Right hindlimb (tissue), 1 donor: ENCODE measurements around the gene PHF13.
"Not testable (repeated sequence)": the region's sequence is repeated elsewhere in the genome, so short reads cannot be mapped to it uniquely, and the experiment has no call there.

Experiments used
- DNase-seq: peaks from one replicate; pipeline ENCODE4 v3.0.0-alpha.2; 2018

Gene PHF13

GRCh38 chr1:6631058-6631457, 17.5 kb downstream of the PHF13 start:
- no peak for DNase-seq

DNA sequence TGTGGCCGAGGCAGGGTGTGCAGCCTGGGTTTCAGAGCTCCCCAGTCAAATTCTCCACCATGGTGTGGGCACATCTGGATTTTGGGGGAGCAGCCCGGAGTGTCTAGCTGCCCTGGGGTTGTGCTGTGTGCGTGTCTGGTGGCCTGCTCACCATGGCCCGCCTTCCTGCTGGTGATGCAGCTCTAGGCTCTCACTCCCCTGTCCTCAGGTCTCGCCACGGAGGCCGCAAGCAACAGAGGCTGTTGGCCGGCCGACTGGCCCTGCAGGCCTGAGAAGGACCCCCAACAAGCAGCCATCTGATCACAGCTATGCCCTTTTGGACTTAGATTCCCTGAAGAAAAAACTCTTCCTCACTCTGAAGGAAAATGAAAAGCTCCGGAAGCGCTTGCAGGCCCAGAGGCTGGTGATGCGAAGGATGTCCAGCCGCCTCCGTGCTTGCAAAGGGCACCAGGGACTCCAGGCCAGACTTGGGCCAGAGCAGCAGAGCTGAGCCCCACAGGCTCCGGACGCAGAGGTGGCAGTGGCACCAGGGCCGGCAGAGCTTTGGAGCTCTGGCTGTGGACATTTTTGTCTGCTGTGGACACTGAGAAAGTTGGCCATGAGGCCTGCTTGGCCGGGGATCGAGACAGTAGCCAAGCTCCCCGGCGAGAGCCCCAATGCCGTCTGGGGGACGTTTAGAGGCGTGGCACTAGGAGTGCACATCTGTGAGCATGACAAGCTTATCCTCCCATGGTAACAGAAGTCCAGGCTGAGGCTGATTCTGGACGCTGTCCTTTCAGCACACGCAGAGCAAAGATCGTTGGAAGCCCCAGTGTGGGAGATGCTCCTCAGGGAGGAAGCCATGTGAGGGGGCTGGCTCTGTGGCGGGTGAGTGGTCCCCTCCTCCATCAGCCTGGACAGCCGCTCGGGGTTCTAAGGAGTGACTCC, 19.3 kb downstream of the PHF13 start:
- DNase-seq = no peak

DNA sequence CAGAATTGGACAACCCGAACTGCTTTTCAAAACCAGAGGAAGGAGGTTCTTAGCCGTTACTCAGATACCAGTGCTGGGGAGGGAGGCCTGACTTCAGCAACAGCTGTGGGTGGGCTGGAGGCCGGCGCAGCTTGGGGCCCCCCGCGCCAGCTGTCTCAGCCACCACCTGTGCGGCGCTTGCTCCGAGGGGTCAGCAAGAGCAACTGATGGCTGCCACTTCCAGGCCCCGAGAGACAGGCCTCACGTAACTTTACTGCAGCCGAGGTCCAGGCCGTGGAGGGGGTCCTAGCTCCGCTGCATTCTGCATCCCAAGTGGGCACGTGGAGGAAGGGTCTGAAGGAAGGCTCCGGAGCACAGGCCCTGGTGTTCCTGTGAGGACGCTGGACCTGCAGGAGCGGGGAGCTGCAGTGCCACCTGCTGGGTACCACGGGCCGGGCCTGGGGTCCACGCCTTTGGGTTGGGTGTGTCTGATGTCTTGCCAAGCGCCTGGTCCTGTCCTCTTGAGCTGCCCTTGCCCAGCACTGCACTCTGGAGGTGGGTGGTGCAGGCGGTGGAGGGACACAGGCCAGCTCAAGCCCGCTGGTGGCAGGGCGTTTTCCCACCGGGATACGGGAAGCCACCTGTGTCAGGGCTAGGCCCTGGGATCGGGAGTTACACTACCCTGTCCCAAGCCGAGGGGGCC, 21.0 kb downstream of the PHF13 start:
- peak; percentile 72 for DNase-seq

- no peak for DNase-seq
These were observed 21.8 kb downstream of the PHF13 start for GRCh38 chr1:6635161-6635909.

GRCh38 chr1:6635910-6636760, 22.6 kb downstream of the PHF13 start:
- DNase-seq = no peak

GRCh38 chr1:6636778-6637177, 23.2 kb downstream of the PHF13 start:
- not testable (repeated sequence) for DNase-seq

DNA sequence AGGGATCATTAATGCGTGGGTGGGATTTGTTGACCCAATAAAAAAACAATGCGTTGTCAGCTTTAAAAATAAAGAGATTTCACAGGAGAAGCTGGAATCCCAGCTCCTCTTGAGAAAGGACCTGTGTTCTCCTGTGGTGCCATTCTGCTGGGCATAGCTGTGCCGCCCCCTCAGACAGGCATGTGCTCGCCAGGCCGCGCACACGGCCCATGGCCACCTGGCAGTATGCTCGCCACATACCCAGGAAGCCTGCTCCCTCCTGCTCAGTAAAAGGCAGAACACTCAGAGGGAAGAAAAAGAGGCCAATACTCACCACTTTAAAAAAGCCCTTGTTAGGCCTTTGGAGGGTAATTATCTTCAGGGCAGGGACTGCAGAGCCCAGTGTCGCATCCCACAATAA, 24.2 kb downstream of the PHF13 start:
- no peak for DNase-seq

- DNase-seq = peak; percentile 90
These were observed 24.7 kb downstream of the PHF13 start for GRCh38 chr1:6638226-6638625.

DNA sequence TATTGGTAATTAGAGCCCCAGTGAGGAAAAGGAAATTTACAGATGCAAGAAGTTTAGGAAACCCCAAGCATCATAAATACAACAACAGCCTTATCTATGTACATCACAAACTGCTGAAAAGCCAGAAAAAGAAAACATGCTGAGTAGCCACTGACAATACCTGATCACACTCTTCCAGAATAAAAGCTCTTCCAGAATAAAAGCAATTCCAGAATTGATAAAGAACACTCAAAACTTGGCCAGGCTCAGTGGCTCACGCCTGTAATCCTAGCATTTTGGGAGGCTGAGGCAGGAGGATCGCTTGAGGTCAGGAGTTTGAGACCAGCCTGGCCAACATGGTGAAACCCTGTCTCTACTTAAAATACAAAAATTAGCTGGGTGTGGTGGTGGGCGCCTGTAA, 27.3 kb downstream of the PHF13 start:
- not testable (repeated sequence) for DNase-seq

DNA sequence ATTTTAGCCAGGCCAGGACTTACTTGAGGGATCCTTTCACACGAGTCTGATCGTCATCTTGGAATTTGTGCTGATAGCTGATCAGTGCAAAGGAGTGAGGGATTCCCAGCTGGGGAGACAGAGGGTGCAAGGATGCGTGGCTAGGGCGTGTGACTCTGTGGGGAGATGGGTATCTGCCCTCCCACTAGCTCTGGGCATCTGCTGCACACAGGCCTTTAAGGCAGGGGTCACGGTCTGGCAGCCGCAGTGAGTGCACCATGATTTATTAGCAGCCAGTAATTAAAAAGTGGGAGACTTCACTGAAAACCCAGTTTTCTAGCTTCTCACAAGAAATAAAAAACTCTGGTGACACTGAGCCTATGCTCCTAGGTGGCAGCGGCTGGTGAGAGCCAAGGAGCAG, 31.5 kb downstream of the PHF13 start:
- no peak for DNase-seq

DNA sequence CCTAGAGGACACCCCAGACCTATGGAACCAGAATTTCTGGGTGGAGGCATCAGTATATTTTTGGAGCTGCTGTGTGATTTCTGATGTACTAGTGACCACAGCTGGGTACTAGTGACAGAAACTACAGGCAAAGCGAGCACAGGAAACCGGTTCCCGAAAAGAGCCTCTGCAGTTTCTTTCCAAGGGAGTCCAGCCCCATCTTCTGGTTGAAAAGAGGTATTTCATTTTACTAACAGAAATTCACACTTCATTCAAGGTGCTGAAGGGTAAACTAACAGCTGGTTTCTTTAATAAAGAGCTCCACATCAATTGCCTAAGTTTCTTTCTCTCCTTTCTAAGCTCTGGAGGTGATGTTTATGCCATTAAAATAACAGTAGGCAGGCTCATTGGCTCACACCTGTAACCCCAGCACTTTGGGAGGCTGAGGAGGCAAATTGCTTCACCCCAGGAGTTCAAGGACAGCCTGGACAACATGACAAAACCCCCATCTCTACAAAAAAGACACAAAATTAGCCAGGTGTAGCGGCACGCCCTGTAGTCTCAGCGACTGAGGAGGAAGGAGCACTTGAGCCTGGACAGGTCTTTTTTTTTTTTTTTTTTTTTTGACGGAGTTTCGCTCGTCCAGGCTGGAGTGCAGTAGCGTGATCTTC, 33.1 kb downstream of the PHF13 start:
- peak; percentile 44 for DNase-seq

- DNase-seq = no peak
These were observed 35.0 kb downstream of the PHF13 start for GRCh38 chr1:6648556-6648955.

- DNase-seq = no peak
These were observed 38.4 kb downstream of the PHF13 start for GRCh38 chr1:6651909-6652308.

DNA sequence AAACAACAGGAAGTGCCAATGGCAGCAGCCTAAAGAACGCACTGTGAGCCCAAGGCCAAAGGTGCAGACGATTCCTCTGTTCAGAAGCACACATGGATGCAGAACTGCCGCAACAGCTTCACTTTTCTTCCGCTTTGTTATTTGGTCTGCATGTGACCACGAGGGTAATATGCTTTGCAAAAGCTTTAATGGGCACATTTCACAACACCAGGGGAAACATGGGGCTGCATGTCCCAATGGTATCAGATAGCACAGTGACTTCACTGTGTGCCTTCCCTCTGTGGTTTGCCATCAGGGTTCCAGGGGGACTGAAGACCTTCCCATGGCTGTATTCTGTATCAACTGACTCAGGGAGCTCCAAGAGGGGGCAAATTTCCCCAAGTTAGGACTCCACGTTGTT, 39.5 kb downstream of the PHF13 start:
- no peak for DNase-seq

- no peak for DNase-seq
These were observed 40.1 kb downstream of the PHF13 start for GRCh38 chr1:6653436-6654290.

DNA sequence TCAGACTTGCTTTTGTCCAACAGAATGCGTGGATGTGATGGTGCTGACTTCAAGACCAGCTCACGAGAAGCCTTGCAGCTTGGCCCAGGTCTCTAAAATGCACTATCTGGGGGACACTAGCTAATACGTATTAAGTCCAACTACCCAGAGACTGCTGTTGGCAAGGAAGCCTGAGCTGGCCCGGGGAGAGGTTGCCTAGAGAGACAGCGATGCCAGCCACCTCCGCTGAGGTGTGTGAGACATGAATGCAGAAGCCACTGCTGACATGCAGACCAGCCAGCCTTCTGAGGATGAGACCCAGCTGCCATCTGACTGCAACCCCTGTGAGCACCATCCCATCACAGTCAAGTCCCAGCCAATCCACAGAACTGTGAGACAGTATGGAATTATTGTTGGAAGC, 43.6 kb downstream of the PHF13 start:
- DNase-seq = no peak

- DNase-seq = no peak
These were observed 45.0 kb downstream of the PHF13 start for GRCh38 chr1:6658359-6659060.

DNA sequence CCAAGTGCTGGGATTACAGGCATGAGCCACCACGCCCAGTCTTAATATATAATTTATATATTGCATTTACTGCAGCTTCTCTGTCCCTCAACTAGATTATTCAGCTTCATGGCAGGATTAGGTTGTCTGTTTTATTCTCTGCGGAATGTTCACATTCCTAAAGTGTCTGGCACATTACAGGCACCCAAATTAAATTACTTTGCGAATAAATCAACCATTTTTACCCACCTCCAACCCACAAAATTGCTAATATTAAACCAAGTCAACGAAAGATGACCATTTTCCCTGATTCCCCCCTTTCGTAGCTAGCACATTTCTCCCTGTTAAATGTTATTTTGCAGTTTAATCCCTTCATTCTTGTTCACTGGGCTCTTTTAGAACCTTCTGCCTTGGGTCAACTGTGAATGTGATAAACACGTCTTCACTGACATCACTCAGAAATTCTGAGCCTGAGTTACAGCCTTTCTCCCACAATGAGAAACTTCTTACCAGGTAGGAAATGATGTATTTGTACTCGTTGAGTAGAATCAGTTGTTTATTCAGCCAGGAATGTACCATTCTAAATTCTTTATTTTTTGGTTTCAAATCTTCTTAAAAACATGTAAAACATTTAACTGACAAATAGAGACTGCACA, 47.0 kb downstream of the PHF13 start:
- no peak for DNase-seq

DNA sequence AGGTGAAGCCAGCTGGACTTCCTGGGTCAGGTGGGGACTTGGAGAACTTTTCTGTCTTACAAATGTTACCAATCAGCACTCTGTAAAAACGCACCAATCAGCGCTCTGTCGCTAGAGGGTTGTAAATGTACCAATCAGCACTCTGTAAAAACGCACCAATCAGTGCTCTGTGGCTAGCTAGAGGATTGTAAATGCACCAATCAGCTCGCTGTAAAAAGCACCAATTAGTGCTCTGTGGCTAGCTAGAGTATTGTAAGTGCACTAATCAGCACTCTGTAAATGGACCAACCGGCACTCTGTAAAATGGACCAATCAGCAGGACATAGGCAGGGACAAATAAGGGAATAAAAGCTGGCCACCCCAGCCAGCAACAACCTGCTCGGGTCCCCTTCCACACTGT, 48.9 kb downstream of the PHF13 start:
- DNase-seq = not testable (repeated sequence)

DNA sequence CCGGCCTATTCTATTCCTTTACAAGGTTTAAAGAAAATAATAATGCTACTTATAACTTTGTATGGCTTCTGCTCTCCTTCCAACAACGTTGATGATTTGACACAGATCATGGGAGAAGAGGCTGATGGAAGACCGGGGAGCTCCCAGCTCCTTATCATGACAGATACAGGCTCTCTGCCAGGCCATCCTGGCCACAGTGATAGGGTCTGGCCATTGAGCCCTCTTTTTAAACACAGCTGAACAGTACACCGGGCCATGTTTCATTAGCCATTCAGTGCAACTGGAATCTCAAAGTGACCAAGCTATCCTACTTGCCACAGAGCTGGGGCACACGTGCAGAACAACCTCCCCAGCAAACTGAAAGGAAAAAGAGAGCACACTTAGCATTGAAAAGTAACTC, 53.2 kb downstream of the PHF13 start:
- DNase-seq = no peak
